Lower lobe of right lung (tissue), 2 donors: Measurements from ENCODE around the gene ANKRD40. TPM values are rescaled to one million over a fixed set of nuclear protein-coding genes. Genes with fewer than 3 reads are reported as not detected.

Experiments
- ATAC-seq, 2 donors: fragments of 200-7000 bp; cut with Tn5 transposase; one replicate each; pipeline ENCODE4 v1.9.1; 2020 to 2022; ENCODE audit warnings: mild to moderate bottlenecking in 2 of 2, moderate library complexity in 2 of 2
- DNase-seq: peaks from one replicate; pipeline ENCODE4 v3.0.0-alpha.2; 2020
- H3K27ac ChIP-seq: fragments of 200-600 bp; one replicate; pipeline ENCODE4 v1.8.0; 2022
- H3K27me3 ChIP-seq: fragments of 200-600 bp; one replicate; pipeline ENCODE4 v1.8.0; 2022; ENCODE audit warnings: low read depth
- H3K36me3 ChIP-seq: fragments of 200-600 bp; one replicate; pipeline ENCODE4 v1.8.0; 2022; ENCODE audit warnings: mild to moderate bottlenecking
- H3K4me1 ChIP-seq: fragments of 200-600 bp; one replicate; pipeline ENCODE4 v1.8.0; 2022
- H3K4me3 ChIP-seq: fragments of 200-600 bp; one replicate; pipeline ENCODE4 v1.8.0; 2022; ENCODE audit warnings: mild to moderate bottlenecking
- H3K9me3 ChIP-seq: fragments of 200-600 bp; one replicate; pipeline ENCODE4 v1.8.0; 2022
- CTCF ChIP-seq: fragments of 200-600 bp; IDR thresholded peaks from one replicate; pipeline ENCODE4 v1.8.0; 2022; ENCODE audit warnings: antibody characterized with exemption, mild to moderate bottlenecking
- intact Hi-C: fragments of 100-400 bp; cut with DNase I; formaldehyde crosslinking; loops from one replicate; pipeline ENCODE4 v1.11.0; 2022
- total RNA-seq: library from RNA; stranded (reverse); fragmentation: NEBNext Ultra II Directional; extraction: Animal tissue kit (Norgen Biotek cat#: 25700); gene quantifications from one replicate; pipeline ENCODE4 v1.2.1, GENCODE V29; 2021
- donor health status: DM: no; HTN: yes; CAD: no; lungs with severe emphysema.

ANKRD40 gene
- total RNA-seq, 1 donor from 2014 or later = 49.5 TPM

- Histone ChIP-seq H3K9me3 (no peaks in the 10 kb centered on the region), H3K27ac (no peak overlapping the region), H3K4me3 (no peak overlapping the region), H3K4me1 (peaks cover 29% of the 10 kb centered on the region), H3K27me3 (no peaks in the 10 kb centered on the region), H3K36me3 (no peaks in the 10 kb centered on the region)
- ATAC-seq (no peak), DNase-seq (no peak)
- no peak for TF ChIP-seq CTCF
- intact Hi-C loops = no loop called here
These were observed 49.1 kb downstream of the ANKRD40 start for GRCh38 chr17:50658616-50659015.

GRCh38 chr17:50657627-50658026, 50.1 kb downstream of the ANKRD40 start:
- Histone ChIP-seq H3K27ac (no peak overlapping the region), H3K4me3 (no peak overlapping the region), H3K4me1 (peaks cover 29% of the 10 kb centered on the region), H3K27me3 (no peaks in the 10 kb centered on the region), H3K9me3 (no peaks in the 10 kb centered on the region), H3K36me3 (no peaks in the 10 kb centered on the region)
- ATAC-seq (no peak), DNase-seq (no peak)
- no peak for TF ChIP-seq CTCF
- intact Hi-C loops = no loop called here

GRCh38 chr17:50657054-50657453, 50.7 kb downstream of the ANKRD40 start:
- no peak for TF ChIP-seq CTCF
- no peak overlapping the region for H3K4me3 ChIP-seq
- H3K27me3 ChIP-seq = no peaks in the 10 kb centered on the region
- intact Hi-C loops = no loop called here
- no peak for ATAC-seq
- H3K36me3 ChIP-seq = no peaks in the 10 kb centered on the region
- no peak for DNase-seq
- no peaks in the 10 kb centered on the region for H3K9me3 ChIP-seq
- H3K4me1 ChIP-seq = peaks cover 26% of the 10 kb centered on the region
- H3K27ac ChIP-seq = no peak overlapping the region

- no peaks in the 10 kb centered on the region for H3K36me3 ChIP-seq
- ATAC-seq (no peak), DNase-seq (no peak)
- no peaks in the 10 kb centered on the region for H3K27me3 ChIP-seq
- no peak overlapping the region for H3K27ac ChIP-seq
- intact Hi-C loops = no loop called here
- H3K4me3 ChIP-seq = no peak overlapping the region
- no peak for TF ChIP-seq CTCF
- peaks cover 20% of the 10 kb centered on the region for H3K4me1 ChIP-seq
- H3K9me3 ChIP-seq = no peaks in the 10 kb centered on the region
These were observed 51.2 kb downstream of the ANKRD40 start for GRCh38 chr17:50656509-50656908.

- Histone ChIP-seq H3K27ac (no peak overlapping the region), H3K36me3 (no peaks in the 10 kb centered on the region), H3K9me3 (no peaks in the 10 kb centered on the region), H3K27me3 (no peaks in the 10 kb centered on the region), H3K4me1 (no peaks in the 10 kb centered on the region), H3K4me3 (no peak overlapping the region)
- ATAC-seq (peak; percentile 84 to 86), DNase-seq (no peak)
- intact Hi-C loops = no loop called here
- TF ChIP-seq CTCF = no peak
These were observed 54.0 kb downstream of the ANKRD40 start for GRCh38 chr17:50653738-50654137.

GRCh38 chr17:50651661-50652060, 56.1 kb downstream of the ANKRD40 start:
- H3K4me3 ChIP-seq = no peak overlapping the region
- TF ChIP-seq CTCF = no peak
- H3K4me1 ChIP-seq = no peaks in the 10 kb centered on the region
- H3K9me3 ChIP-seq = no peaks in the 10 kb centered on the region
- no peaks in the 10 kb centered on the region for H3K27me3 ChIP-seq
- H3K36me3 ChIP-seq = no peaks in the 10 kb centered on the region
- DNase-seq (no peak), ATAC-seq (no peak)
- H3K27ac ChIP-seq = no peak overlapping the region
- intact Hi-C loops = no loop called here
